ENCODE data around the gene PDGFD.

GRCh38 chr11:103947546-103947919 lies 216.4 kb downstream of the PDGFD start:
- TF ChIP-seq, protein P1, sequence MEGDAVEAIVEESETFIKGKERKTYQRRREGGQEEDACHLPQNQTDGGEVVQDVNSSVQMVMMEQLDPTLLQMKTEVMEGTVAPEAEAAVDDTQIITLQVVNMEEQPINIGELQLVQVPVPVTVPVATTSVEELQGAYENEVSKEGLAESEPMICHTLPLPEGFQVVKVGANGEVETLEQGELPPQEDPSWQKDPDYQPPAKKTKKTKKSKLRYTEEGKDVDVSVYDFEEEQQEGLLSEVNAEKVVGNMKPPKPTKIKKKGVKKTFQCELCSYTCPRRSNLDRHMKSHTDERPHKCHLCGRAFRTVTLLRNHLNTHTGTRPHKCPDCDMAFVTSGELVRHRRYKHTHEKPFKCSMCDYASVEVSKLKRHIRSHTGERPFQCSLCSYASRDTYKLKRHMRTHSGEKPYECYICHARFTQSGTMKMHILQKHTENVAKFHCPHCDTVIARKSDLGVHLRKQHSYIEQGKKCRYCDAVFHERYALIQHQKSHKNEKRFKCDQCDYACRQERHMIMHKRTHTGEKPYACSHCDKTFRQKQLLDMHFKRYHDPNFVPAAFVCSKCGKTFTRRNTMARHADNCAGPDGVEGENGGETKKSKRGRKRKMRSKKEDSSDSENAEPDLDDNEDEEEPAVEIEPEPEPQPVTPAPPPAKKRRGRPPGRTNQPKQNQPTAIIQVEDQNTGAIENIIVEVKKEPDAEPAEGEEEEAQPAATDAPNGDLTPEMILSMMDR (conservative IDR thresholded peaks at IDR 0.05 in 1 of 2, IDR thresholded peaks at IDR 0.05 in 1 of 2; ENCODE audit: low read depth in 1 of 2, low read length in 2 of 2): no peak
- no peak for TF ChIP-seq EZH2 (IDR thresholded peaks at IDR 0.05; ENCODE audit: low read length, missing control alignments)
